ENCODE results near the gene SLC24A3. TPM values are rescaled to one million over a fixed set of nuclear protein-coding genes. Genes with fewer than 3 reads are reported as not detected.
A peak's percentile ranks its signal among the peaks of the same experiment; 100 is the strongest.

Gene SLC24A3
- total RNA-seq, 1 experiment from 2014 or later, result not detected

DNA sequence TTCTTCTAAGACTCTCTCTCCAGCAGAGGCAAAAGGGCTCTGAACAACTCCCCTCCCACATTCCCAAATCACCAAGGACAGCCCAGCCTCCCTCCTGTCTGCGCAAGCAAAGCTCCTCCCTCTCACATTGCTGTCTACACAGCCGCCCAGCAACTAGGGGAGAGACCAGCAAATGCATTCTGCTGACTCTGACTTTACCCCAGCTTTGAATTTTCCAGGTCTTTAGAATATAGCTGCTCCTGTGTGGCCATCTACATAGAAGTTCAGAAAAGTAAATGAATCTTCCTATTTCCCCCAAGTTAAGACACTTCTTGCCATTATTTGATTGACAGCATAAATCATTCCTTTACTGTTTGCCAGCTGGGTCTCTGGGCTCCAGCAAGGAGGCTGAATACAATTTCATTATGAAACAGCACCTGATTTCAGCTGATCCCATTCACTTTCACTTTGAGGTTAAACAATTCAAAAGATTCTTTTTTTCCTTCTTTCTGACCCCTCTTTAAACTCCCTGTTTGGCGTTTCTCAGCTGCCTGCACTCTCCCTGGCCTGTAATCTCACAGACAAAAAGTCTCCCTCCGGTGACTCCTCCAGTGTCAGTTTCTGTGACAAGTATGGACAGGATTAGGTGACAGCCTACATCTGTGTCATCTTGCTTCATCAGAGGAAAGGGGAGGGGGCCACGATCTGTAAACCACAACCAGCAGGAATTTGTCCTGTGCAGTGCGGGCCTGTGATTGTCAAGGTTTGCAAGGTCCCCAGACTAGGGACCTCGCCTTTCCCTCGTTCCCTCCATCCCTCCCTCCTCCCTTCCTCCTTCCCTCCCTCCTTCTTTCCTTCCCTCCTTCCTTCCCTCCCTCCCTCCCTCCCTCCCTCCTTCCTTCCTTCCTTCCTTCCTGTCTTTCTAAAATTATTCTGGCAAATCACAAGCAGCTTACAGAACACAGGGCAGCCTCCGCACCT is 340.1 kb downstream of the SLC24A3 start:
- peak; percentile 68 for DNase-seq (ENCODE audit: low read depth, low spot score)
- in situ Hi-C loops (cut with HindIII; ENCODE audit: low pct_unique_long_range_greater_than_20kb, low sequenced_read_pairs), result no loop called here

DNA sequence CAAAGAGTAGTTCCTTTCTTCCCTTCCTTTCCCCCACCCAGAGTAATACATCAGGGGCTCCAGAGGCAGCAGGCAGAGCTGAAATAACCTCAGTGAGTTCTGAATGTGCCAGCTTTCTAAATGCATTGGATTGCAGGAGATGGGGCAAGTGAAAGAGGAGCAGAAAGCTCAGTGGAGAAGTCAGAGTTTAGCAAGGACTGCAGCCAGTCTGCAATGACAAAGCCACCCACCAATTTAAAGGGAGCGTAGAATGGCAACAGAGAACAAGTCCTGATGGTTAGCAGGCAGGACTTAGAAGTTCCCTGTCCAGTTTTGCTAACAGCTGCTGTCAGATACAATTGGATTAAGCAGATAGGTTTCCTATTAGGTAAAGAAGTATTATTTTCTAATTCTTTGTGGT is 342.2 kb downstream of the SLC24A3 start:
- no peak for DNase-seq (ENCODE audit: low read depth, low spot score)
- in situ Hi-C loops (cut with HindIII; ENCODE audit: low pct_unique_long_range_greater_than_20kb, low sequenced_read_pairs), result no loop called here

DNA sequence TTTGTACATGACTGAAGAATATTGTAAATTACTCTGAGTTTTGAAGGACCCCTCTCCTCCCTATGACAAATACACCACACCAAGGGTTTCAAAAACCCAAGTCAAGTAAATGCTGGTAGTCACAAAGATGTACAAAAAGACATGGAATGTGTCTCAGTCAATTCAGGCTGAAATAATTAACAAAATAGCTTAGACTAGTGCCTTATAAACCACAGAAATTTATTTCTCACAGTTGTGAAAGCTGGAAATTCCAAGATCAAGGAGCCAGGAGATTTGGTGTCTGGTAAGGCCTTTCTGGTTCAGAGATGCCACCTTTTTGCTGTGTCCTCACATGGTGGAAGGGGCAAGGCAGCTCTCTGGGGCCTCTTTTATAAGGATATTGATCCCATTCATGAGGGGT is 343.3 kb downstream of the SLC24A3 start:
- DNase-seq (ENCODE audit: low read depth, low spot score), result no peak
- in situ Hi-C loops (cut with HindIII; ENCODE audit: low pct_unique_long_range_greater_than_20kb, low sequenced_read_pairs), result no loop called here

DNA sequence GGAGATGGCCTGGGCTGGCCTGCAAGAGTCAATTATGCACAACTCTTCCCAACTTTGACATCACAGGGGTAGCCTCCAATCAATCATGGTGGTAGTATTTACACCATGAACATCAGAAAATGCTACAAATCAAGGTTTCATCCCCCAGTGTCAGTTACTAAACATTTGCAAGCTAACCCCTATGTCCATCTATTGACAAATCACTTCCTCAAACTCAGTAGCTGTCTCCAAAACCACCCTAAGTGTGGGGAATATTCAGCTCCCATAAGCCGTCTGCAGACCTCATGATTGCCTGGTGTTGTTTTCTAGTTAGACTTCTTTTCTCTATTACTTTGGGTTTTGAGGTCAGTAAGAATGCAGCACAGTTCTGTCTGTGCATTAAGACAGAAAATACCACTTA is 344.8 kb downstream of the SLC24A3 start:
- in situ Hi-C loops (cut with HindIII; ENCODE audit: low pct_unique_long_range_greater_than_20kb, low sequenced_read_pairs), result no loop called here
- no peak for DNase-seq (ENCODE audit: low read depth, low spot score)

DNA sequence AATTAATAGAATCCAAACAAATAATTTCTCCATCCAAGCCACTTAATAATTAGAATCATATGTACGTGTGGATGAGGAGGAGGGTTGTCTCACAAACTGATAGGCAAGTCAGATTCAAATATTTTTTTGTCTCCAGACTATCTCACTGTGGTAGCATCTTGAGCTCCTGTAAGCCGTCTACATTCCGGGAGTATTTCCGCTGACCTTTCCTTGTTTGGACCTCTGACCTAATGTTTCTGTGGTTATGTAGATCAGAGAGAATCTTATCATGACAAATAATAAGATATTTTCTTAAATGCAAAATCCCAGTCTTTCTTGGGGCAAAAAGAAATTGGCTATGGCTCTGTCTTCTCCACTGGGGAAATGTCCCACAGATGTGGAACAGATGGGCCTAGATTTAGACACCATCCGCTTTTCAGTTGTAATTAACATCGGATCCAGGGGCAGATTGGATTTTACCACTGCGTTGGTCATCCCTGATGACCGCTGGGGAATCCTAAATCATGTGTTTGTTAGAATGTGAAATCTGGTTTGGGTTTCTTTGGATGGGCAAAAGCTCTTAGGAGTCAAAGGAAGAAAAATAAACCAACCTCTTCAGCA is 348.5 kb downstream of the SLC24A3 start:
- DNase-seq (ENCODE audit: low read depth, low spot score), result no peak
- in situ Hi-C loops (cut with HindIII; ENCODE audit: low pct_unique_long_range_greater_than_20kb, low sequenced_read_pairs), result no loop called here

DNA sequence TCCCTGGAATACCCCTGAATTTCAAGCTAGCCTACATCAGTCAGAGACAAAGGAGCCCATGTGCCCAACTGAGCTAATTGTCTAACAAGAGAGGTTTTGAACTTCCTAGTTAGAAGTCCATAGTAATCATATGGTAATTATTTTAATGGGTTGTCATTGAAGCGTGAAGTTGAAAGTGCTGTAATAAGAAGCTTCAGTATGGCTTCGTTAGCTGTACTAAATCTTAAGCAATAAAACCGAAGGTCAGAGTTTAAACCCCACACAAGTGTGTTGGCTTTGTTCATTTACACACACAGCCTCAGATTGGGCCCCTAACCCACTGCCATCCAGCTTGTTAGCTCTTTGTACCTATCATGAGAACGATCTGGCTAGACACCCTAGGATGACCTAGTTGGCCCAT is 350.0 kb downstream of the SLC24A3 start:
- in situ Hi-C loops (cut with HindIII; ENCODE audit: low pct_unique_long_range_greater_than_20kb, low sequenced_read_pairs), result no loop called here
- DNase-seq (ENCODE audit: low read depth, low spot score), result no peak

DNA sequence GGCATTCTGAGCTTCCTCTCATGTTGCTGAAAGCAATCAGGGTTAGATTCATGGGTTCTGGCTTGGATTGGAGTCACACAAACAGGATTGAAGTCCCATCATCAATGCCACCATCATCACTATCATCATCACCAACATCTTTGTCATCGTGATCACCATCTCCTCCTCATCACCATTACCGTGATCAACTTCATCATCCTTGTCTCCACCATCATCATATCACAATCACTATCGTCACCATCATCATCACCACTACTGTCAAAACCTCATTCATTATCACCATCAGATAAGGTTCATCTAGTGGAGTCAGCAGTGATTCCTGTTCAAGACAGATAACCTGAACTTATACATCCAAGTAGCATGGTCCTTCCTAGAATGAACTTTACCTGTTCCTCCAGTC is 351.8 kb downstream of the SLC24A3 start:
- no peak for DNase-seq (ENCODE audit: low read depth, low spot score)
- in situ Hi-C loops (cut with HindIII; ENCODE audit: low pct_unique_long_range_greater_than_20kb, low sequenced_read_pairs), result no loop called here

DNA sequence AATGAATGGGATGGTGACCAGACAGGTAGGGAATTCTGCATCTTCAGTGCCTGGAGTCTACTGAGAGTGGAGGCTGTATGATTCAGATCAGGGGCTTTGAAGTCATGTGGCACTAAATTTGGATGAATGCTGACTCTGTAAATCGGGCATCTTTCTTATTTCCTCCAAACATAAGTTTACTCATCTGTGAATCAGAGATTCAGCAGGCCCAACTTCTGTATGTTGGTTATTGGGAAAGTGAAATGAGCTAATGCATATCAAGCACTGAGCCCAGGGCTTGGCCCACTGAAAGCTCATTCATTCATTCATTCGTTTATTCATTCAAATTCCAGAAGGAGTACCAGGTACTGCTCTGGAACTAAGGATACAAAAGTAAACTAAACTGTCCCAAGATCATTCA is 353.3 kb downstream of the SLC24A3 start:
- in situ Hi-C loops (cut with HindIII; ENCODE audit: low pct_unique_long_range_greater_than_20kb, low sequenced_read_pairs), result no loop called here
- DNase-seq (ENCODE audit: low read depth, low spot score), result no peak

DNA sequence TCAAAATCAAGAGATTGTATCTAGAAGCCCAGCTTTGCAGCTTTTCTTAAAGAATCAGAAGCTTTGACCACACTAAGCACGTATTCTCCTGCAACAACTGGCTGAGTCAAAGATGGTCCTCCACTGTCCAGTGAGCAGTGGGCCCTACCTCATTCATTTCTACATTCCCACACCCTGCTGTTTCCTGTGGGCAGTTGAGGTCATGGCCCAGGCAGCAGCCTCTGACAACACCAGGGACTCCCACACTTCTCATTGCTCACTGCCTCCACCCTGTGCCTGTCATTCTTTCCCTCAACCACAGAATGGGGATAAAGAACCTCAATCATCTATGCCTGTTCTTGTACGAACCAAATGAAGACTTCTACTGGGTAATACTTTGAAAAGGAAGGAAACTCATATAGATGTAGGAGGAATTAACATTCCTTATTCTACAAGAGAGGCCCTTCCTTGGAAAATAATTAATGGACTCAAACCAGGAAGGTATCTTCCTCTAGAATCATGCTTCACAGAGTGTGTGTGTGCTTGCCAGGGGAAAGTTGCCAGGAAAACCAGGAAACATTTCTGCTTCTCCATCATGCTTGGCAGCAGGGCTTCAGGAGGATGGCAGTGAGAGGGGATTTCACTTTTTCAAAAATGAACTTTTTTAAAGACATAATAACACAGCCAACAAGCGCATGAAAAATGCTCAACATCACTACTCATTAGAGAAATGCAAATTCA is 353.9 kb downstream of the SLC24A3 start:
- in situ Hi-C loops (cut with HindIII; ENCODE audit: low pct_unique_long_range_greater_than_20kb, low sequenced_read_pairs), result no loop called here
- no peak for DNase-seq (ENCODE audit: low read depth, low spot score)

DNA sequence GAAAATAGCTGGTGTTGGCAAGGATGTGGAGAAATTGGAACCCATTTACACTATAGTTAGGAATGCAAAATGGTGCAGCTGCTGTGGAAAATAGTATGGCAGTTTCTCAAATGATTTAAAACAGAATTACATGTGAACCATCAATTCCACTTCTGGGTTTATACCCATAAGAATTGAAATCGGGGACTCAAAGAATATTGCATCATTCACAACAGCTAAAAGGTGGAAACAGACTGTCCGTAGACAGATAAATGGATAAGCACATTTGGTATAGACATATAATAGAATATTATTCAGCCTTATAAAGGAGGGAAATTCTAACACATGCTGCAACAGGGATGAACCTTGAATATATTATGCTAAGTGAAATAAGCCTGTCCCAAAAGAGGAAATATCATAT is 355.7 kb downstream of the SLC24A3 start:
- in situ Hi-C loops (cut with HindIII; ENCODE audit: low pct_unique_long_range_greater_than_20kb, low sequenced_read_pairs), result no loop called here
- DNase-seq (ENCODE audit: low read depth, low spot score), result no peak

DNA sequence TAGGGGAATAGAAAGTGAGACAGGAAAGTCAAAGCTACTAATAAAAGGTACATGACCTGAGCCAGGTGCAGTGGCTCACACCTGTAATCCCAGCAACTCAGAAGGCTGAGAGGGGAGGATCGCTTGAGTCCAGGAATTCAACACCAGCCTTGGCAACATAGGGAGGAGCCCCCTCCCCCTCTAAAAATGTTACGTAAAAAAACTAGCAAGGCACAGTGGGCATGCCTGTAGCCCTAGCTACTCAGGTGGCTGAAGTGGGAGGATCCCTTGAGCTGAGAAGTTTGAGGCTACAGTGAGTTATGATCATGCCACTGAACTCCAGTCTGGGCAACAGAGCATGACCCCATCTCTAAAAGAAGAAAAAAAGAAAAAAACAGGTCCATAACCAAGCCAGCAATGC is 359.6 kb downstream of the SLC24A3 start:
- no peak for DNase-seq (ENCODE audit: low read depth, low spot score)
- in situ Hi-C loops (cut with HindIII; ENCODE audit: low pct_unique_long_range_greater_than_20kb, low sequenced_read_pairs), result no loop called here

DNA sequence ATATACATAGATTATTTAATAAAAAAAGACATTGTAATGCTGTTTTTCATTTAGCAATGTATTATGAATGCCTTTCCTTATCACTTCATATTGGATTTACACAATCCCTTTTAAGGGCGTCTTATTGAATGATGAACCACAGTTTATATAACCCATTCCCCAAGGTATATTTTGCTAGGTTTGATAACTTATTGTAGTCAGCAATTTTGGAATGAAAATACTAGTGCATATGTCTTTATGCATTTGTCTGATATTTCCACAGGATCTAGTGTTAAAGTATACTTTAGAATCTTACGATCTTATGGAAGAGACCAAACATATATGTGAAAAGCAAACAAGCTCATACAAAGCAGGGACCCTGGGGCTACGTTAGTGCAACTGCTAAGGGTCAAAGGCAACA is 365.2 kb downstream of the SLC24A3 start:
- in situ Hi-C loops (cut with HindIII; ENCODE audit: low pct_unique_long_range_greater_than_20kb, low sequenced_read_pairs), result no loop called here
- DNase-seq (ENCODE audit: low read depth, low spot score), result no peak

DNA sequence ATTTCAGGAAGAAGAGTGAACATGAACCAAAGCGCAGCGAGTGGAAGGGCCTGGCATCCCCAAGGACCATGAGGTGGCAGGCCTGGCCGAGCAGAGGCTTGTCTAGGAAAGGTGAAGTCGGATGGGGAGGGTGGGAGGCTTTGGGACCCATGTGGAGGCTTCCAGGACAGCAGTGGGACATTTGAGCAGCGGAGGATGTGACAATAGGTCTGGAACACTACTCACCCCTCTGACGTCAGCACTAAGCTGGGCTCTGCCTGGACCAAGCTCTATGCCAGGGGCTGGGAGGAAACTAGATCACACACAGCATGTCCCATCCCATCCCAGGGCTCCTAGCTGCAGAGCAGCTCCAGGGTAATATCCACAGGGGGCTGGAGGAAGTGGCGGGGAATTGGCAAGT is 370.3 kb downstream of the SLC24A3 start:
- DNase-seq (ENCODE audit: low read depth, low spot score), result no peak
- in situ Hi-C loops (cut with HindIII; ENCODE audit: low pct_unique_long_range_greater_than_20kb, low sequenced_read_pairs), result no loop called here

DNA sequence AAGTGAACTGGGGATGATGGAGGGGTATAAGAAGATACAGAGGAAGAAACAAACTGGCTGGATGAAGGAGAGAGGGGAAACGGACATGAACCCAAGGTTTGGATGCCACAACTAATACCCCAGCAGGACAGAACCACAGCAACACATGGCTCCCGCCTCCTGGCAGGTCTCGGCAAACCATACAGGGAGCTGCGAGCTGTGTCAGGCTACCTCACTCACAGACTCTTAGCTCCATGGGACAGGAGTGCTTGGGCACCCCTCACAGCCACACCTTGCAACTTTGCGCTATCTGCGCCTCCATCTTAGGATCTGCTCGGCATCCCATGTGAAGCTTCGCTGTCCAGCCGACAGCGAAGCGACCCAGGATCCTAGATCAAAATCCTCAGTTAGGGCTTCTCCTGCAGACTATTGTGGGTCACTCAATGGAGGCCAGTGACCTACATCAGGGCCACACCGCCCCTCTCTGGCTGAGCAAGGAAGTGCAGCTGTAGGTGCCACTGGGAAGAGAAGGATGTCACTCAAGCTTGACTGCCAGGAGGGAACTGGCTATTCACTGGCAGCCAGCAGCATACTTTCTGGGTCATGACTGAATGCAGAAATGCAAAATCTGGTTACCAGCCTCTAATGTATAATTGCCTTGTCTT is 371.2 kb downstream of the SLC24A3 start:
- in situ Hi-C loops (cut with HindIII; ENCODE audit: low pct_unique_long_range_greater_than_20kb, low sequenced_read_pairs), result no loop called here
- DNase-seq (ENCODE audit: low read depth, low spot score), result peak; percentile 82

DNA sequence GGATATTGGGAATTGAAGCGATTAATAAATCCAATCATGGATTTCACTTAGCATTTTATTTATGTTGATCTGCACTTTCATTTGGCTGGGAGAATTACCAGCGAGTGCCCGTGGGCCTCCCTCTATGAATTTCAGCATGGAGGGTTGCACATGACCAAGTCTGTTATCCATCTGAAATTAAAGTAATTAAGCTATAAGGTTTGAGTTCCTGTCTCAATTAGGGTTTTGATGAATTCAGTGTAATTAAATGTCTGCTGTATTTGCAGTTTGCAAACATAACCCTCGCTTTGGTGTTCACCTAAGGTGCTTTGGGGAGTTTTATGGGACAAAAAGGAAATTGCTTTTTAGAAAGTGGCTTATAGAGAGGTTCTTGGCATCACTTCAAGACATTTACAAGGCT is 375.8 kb downstream of the SLC24A3 start:
- in situ Hi-C loops (cut with HindIII; ENCODE audit: low pct_unique_long_range_greater_than_20kb, low sequenced_read_pairs), result no loop called here
- no peak for DNase-seq (ENCODE audit: low read depth, low spot score)

DNA sequence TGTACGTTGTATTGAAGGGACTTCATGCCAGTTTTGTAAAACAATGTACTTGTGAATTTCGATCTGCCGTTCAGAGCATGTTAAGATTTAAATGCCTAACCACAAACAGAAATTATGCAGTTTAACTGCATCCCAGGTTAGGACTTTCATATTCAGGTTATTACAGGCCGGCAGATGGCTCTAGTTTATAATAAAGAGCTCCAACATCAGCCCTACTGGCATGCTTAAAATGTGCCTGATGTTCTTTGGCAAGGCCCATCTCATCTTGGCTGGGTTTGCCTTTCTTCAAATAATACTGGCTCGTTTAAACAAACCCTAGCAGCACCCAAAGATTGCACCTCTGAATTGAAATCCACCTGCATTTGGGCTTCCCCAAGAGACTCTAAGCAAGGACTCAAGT is 376.3 kb downstream of the SLC24A3 start:
- in situ Hi-C loops (cut with HindIII; ENCODE audit: low pct_unique_long_range_greater_than_20kb, low sequenced_read_pairs), result no loop called here
- DNase-seq (ENCODE audit: low read depth, low spot score), result no peak

DNA sequence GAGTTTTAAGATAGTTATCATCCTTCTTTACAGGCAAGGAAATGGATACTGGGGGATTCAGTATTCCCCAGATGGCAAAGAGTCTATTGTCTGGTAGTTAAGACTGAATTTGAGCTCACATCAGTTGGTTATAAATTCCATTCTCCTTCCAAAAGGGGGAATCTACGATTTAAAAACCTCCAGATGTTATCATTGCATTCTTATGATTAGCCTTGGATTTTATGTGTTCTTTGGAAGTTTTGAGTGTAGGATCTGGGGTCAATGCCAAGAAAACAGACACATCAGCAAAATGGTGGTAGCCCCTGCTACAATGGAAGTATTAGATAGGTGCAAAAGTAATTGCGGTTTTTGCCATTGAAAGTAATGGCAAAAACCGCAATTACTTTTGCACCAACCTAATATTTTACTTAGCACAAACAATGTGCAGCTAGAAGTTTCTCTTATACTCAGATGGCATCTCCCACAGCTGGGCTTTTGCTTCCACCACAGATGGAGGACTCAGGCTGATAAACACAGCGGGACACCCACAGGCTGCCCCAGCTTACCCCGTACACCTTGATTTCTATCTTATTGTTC is 377.4 kb downstream of the SLC24A3 start:
- no peak for DNase-seq (ENCODE audit: low read depth, low spot score)
- in situ Hi-C loops (cut with HindIII; ENCODE audit: low pct_unique_long_range_greater_than_20kb, low sequenced_read_pairs), result no loop called here

DNA sequence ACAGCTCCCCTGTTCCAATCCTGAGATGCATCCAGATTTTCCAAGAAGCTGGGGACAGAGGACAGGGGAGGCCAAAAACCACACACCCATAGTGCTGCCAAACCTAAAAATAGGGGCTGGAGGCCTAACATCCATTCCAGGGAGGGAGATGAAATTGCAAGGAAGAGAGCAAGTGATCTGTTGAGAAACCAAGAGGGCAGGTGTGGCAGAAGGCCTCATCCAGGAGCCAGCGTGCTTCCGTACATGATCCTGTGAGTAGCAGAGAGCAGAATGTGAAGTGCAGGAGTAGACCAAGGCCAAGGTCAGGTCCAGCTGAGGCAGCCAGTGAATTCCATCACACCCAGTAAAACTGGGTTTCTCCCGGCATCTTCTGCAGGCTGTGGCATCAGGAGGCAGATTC is 377.9 kb downstream of the SLC24A3 start:
- in situ Hi-C loops (cut with HindIII; ENCODE audit: low pct_unique_long_range_greater_than_20kb, low sequenced_read_pairs), result no loop called here

More for the DNA sequence above, 377.9 kb downstream of the SLC24A3 start:
- DNase-seq (ENCODE audit: low read depth, low spot score), result no peak
